ENCODE measurements around the gene HS6ST2. TPM values are rescaled to one million over a fixed set of nuclear protein-coding genes. Genes with fewer than 3 reads are reported as not detected.

The HS6ST2 gene
- polyA plus RNA-seq, 1 of the 3 experiments (the other 2 are of a cell fraction), result 0.05 TPM

DNA sequence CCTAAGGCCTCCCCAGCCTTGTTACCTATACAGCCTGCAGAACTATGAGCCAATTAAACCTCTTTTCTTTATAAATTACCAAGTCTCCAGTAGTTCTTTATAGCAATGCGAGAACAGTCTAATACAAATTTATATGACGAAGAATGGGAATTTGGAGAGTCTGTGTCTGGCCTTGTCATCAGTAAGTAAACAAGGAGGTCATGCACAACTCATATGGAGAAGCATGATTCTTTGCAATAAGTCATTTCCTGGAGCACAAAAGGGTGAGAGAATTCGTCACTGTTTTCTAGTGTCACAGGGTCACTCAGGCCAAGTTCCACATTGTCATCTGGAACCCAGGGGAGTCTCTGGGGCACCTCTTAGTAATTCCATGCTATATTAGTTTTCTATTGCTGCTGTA, 49.0 kb upstream of the HS6ST2 start (continued):
- no peak for TF ChIP-seq CHD2 (IDR thresholded peaks at IDR 0.05; ENCODE audit: low read length, partially characterized antibody)

DNA sequence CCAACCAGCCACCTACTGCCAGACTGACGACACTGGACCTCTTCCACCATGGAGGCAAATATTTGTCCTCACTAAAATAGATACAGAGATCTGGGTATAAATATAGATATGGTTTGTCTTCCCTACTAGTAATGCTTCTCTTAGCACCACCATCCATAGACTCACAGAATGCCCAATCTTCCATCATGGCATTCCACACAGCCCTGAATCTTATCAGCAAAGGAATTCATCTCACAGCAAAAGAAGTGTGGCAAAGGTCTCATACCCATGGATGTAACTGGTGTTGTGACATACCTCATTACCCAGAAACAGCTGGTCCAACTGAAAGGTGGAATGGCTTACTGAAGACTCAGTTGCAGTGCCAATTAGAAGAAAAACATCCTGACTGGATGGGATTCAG, 47.2 kb upstream of the HS6ST2 start:
- H4K20me1 ChIP-seq (ENCODE audit: insufficient read depth), result no peaks in the 10 kb centered on the region
- ChIA-PET POLR2A (no interaction called here), CTCF (interaction anchor here (0.6 to 2.2 kb wide), 34 partner anchors 8 to 665 kb away, joined by 3 to 14 read pairs (median 5); partner anchors contain the start of gene HS6ST2)
- no peak for TF ChIP-seq MEF2A (IDR thresholded peaks at IDR 0.05; ENCODE audit: borderline replicate concordance, low read depth)
- TF ChIP-seq, protein P1, sequence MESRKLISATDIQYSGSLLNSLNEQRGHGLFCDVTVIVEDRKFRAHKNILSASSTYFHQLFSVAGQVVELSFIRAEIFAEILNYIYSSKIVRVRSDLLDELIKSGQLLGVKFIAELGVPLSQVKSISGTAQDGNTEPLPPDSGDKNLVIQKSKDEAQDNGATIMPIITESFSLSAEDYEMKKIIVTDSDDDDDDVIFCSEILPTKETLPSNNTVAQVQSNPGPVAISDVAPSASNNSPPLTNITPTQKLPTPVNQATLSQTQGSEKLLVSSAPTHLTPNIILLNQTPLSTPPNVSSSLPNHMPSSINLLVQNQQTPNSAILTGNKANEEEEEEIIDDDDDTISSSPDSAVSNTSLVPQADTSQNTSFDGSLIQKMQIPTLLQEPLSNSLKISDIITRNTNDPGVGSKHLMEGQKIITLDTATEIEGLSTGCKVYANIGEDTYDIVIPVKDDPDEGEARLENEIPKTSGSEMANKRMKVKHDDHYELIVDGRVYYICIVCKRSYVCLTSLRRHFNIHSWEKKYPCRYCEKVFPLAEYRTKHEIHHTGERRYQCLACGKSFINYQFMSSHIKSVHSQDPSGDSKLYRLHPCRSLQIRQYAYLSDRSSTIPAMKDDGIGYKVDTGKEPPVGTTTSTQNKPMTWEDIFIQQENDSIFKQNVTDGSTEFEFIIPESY (IDR thresholded peaks at IDR 0.05; ENCODE audit: borderline replicate concordance, low read depth), result no peak
- TF ChIP-seq TCF12 (IDR thresholded peaks at IDR 0.05), result no peak
- TF ChIP-seq EZH2phosphoT487 (IDR thresholded peaks at IDR 0.05; ENCODE audit: borderline replicate concordance, low read depth), result no peak
- TF ChIP-seq GABPA (IDR thresholded peaks at IDR 0.05; ENCODE audit: low read depth), result no peak
- no peak for TF ChIP-seq GATA2 (CRISPR knock-in tag; IDR thresholded peaks at IDR 0.05)
- TF ChIP-seq SIN3A (IDR thresholded peaks at IDR 0.05; ENCODE audit: borderline replicate concordance, low read depth, low read length), result no peak
- no peak for TF ChIP-seq JUND (IDR thresholded peaks at IDR 0.05)
- TF ChIP-seq NRF1 (IDR thresholded peaks at IDR 0.05; ENCODE audit: low read depth, low read length), result no peak
- TF ChIP-seq, protein P2, sequence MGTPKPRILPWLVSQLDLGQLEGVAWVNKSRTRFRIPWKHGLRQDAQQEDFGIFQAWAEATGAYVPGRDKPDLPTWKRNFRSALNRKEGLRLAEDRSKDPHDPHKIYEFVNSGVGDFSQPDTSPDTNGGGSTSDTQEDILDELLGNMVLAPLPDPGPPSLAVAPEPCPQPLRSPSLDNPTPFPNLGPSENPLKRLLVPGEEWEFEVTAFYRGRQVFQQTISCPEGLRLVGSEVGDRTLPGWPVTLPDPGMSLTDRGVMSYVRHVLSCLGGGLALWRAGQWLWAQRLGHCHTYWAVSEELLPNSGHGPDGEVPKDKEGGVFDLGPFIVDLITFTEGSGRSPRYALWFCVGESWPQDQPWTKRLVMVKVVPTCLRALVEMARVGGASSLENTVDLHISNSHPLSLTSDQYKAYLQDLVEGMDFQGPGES (IDR thresholded peaks at IDR 0.05; ENCODE audit: low read depth, low read length), result no peak
- TF ChIP-seq POLR2AphosphoS5 (IDR thresholded peaks at IDR 0.05; ENCODE audit: low read depth, low read length), result no peak
- TF ChIP-seq TAF1 (IDR thresholded peaks at IDR 0.05; ENCODE audit: borderline replicate concordance, low read depth, low read length), result no peak
- no peak for TF ChIP-seq RXRA (IDR thresholded peaks at IDR 0.05; ENCODE audit: borderline replicate concordance, low read depth)
- TF ChIP-seq, protein P3, sequence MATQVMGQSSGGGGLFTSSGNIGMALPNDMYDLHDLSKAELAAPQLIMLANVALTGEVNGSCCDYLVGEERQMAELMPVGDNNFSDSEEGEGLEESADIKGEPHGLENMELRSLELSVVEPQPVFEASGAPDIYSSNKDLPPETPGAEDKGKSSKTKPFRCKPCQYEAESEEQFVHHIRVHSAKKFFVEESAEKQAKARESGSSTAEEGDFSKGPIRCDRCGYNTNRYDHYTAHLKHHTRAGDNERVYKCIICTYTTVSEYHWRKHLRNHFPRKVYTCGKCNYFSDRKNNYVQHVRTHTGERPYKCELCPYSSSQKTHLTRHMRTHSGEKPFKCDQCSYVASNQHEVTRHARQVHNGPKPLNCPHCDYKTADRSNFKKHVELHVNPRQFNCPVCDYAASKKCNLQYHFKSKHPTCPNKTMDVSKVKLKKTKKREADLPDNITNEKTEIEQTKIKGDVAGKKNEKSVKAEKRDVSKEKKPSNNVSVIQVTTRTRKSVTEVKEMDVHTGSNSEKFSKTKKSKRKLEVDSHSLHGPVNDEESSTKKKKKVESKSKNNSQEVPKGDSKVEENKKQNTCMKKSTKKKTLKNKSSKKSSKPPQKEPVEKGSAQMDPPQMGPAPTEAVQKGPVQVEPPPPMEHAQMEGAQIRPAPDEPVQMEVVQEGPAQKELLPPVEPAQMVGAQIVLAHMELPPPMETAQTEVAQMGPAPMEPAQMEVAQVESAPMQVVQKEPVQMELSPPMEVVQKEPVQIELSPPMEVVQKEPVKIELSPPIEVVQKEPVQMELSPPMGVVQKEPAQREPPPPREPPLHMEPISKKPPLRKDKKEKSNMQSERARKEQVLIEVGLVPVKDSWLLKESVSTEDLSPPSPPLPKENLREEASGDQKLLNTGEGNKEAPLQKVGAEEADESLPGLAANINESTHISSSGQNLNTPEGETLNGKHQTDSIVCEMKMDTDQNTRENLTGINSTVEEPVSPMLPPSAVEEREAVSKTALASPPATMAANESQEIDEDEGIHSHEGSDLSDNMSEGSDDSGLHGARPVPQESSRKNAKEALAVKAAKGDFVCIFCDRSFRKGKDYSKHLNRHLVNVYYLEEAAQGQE (IDR thresholded peaks at IDR 0.05; ENCODE audit: low read depth, low read length), result no peak
- no peak for TF ChIP-seq FOXJ3 (CRISPR knock-in tag; IDR thresholded peaks at IDR 0.05)
- TF ChIP-seq RCOR1 (IDR thresholded peaks at IDR 0.05; ENCODE audit: low read length), result no peak
- no peak for TF ChIP-seq ELF1 (IDR thresholded peaks at IDR 0.05)
- TF ChIP-seq YY1 (IDR thresholded peaks at IDR 0.05; ENCODE audit: low read depth), result no peak
- H3K79me2 ChIP-seq (ENCODE audit: insufficient read depth), result no peaks in the 10 kb centered on the region
- peaks cover 0 to 2% of the 10 kb centered on the region in 2 experiments; a peak in 1 of 4 replicates for H3K4me1 ChIP-seq (ENCODE audit: control insufficient read depth in 1 of 2, insufficient read depth in 2 of 2, low read depth in 1 of 2, low read length in 1 of 2)
- DNase-seq, result no peak
- H3K9ac ChIP-seq, result no peak overlapping the region
- no peak overlapping the region for H2AFZ ChIP-seq (ENCODE audit: low read depth)
- no peaks in the 10 kb centered on the region for H3K9me2 ChIP-seq
- 14% methylated on average over 1 of the region's 1 CpG for WGBS (ENCODE audit: low lambda C conversion rate)
- H3K27ac ChIP-seq (ENCODE audit: low read depth in 2 of 2, low read length in 1 of 2), result no peak overlapping the region; a peak in 1 of 4 replicates
- H3K27me3 ChIP-seq (ENCODE audit: insufficient read depth), result no peaks in the 10 kb centered on the region; the same call in 1 of the 2 replicates
- no peak overlapping the region for H3K4me2 ChIP-seq
- no peaks in the 10 kb centered on the region for H3K36me3 ChIP-seq (replicated peaks in 1 of 2; ENCODE audit: control insufficient read depth in 1 of 2, insufficient read depth in 2 of 2, low read length in 1 of 2)
- no peak overlapping the region for H3K4me3 ChIP-seq (ENCODE audit: low read depth in 2 of 2, low read length in 1 of 2)
- no peaks in the 10 kb centered on the region for H3F3A ChIP-seq (replicated peaks; ENCODE audit: insufficient read depth)
- no peaks in the 10 kb centered on the region for H3K9me3 ChIP-seq

Data from SK-N-SH (cell line).